Transverse colon (tissue), 4 donors: ENCODE measurements around the gene ABCB11.

Experiments used
- EP300 ChIP-seq: sonication (generic); formaldehyde crosslinking; IDR thresholded peaks from one replicate; pipeline ENCODE4 v1.6.1; 2017; ENCODE audit warnings: antibody characterized with exemption, low read depth
- POLR2A ChIP-seq: fragments of 450-650 bp; IDR thresholded peaks from one replicate; pipeline ENCODE4 v1.6.1; 2016; ENCODE audit warnings: antibody characterized with exemption, mild to moderate bottlenecking, moderate library complexity
- POLR2AphosphoS5 ChIP-seq, 3 donors: sonication (generic); formaldehyde crosslinking; IDR thresholded peaks; one replicate each; pipeline ENCODE4 v1.6.1; 2016; ENCODE audit warnings: antibody characterized with exemption in 3 of 3
- TF ChIP-seq, protein P1 (sequence below), 5 experiments: fragments of 200-600 bp in 3 of 5; fragments of 450-650 bp in 2 of 5; sonication (generic) in 3 of 5; IDR thresholded peaks; 1 replicate in 2 of 5; 2 replicates in 3 of 5; pipeline ENCODE4 v1.5.1; 2016 to 2017; ENCODE audit warnings: antibody characterized with exemption in 5 of 5, inconsistent platforms in 3 of 5, mild to moderate bottlenecking in 2 of 5, moderate library complexity in 1 of 5

DNA sequence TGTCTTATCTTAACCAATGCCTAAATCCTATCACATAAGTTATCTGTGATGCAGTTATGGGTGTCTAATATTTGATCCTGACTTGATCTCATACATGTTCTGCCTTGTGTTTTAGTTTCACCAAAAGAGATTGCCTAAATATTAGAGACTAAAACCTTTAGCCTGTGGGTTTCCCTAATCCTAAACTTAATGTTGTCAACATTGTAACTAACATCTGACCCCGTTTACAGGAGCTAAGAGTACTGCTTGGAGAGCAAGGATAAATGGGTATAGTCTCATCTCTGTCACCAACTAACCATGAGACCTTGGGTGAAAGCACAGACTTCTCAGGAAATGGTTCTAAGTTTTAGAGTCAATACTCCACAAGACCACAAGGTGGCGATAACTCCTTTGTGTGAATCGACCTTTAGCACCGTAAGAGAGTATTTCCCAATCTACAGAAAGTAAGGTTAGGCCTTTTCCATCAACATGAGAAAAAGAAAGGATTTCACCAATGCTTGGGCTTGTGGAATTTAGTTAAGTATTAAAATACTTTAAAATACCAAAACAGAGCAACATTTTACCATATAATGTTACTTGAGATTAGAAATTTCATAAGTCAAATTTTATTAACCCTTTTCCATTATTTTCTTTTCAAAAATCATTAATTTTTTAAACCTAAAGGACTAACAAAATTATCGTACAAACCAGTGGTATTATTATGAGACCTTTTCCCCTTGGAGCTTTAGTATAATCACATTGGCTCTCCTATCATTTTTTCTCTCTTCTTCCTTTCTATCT is 69.5 kb downstream of the ABCB11 start:
- TF ChIP-seq, protein P1, sequence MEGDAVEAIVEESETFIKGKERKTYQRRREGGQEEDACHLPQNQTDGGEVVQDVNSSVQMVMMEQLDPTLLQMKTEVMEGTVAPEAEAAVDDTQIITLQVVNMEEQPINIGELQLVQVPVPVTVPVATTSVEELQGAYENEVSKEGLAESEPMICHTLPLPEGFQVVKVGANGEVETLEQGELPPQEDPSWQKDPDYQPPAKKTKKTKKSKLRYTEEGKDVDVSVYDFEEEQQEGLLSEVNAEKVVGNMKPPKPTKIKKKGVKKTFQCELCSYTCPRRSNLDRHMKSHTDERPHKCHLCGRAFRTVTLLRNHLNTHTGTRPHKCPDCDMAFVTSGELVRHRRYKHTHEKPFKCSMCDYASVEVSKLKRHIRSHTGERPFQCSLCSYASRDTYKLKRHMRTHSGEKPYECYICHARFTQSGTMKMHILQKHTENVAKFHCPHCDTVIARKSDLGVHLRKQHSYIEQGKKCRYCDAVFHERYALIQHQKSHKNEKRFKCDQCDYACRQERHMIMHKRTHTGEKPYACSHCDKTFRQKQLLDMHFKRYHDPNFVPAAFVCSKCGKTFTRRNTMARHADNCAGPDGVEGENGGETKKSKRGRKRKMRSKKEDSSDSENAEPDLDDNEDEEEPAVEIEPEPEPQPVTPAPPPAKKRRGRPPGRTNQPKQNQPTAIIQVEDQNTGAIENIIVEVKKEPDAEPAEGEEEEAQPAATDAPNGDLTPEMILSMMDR (IDR thresholded peaks at IDR 0.05) = peak; percentile 81 to 92 (median 82)
- TF ChIP-seq POLR2AphosphoS5 (IDR thresholded peaks at IDR 0.05) = peak in 1 of 3 donors; percentile 31
- no peak for TF ChIP-seq POLR2A
- no peak for TF ChIP-seq EP300
